ES-I3 (cell line): ENCODE measurements around the gene RTL10.

ENCODE experiments used
- H3K36me3 ChIP-seq: 2 replicates; pipeline ENCODE4 v1.6.1; 2013; ENCODE audit warnings: mild to moderate bottlenecking, low read length, control low read depth, moderate library complexity; ENCODE audit not compliant: insufficient read depth
- H3K4me1 ChIP-seq: 2 replicates; pipeline ENCODE4 v1.6.1; 2013; ENCODE audit warnings: mild to moderate bottlenecking, control low read depth, low read length; ENCODE audit not compliant: insufficient read depth
- H3K9ac ChIP-seq: 2 replicates; pipeline ENCODE4 v1.6.1; 2013; ENCODE audit warnings: low read depth, mild to moderate bottlenecking, low read length, moderate library complexity
- H3K9me3 ChIP-seq: 2 replicates; pipeline ENCODE4 v1.6.1; 2013; ENCODE audit warnings: mild to moderate bottlenecking, low read length, moderate library complexity; ENCODE audit not compliant: control insufficient read depth, insufficient read depth

The RTL10 gene

GRCh38 chr22:19816372-19817119, 38.1 kb downstream of the RTL10 start:
- Histone ChIP-seq H3K9ac (no peak overlapping the region), H3K36me3 (no peaks in the 10 kb centered on the region), H3K4me1 (no peaks in the 10 kb centered on the region), H3K9me3 (no peaks in the 10 kb centered on the region)

- Histone ChIP-seq H3K36me3 (no peaks in the 10 kb centered on the region), H3K9me3 (no peaks in the 10 kb centered on the region), H3K9ac (no peak overlapping the region), H3K4me1 (no peaks in the 10 kb centered on the region)
These were observed 38.8 kb downstream of the RTL10 start for GRCh38 chr22:19815823-19816290.

GRCh38 chr22:19815093-19815822, 39.4 kb downstream of the RTL10 start:
- H3K36me3 ChIP-seq: no peaks in the 10 kb centered on the region
- H3K9ac ChIP-seq: no peak overlapping the region
- no peaks in the 10 kb centered on the region for H3K4me1 ChIP-seq
- H3K9me3 ChIP-seq: no peaks in the 10 kb centered on the region

GRCh38 chr22:19814428-19814827, 40.2 kb downstream of the RTL10 start:
- Histone ChIP-seq H3K36me3 (no peaks in the 10 kb centered on the region), H3K9ac (no peak overlapping the region), H3K9me3 (no peaks in the 10 kb centered on the region), H3K4me1 (no peaks in the 10 kb centered on the region)

- H3K9ac ChIP-seq: no peak overlapping the region
- H3K36me3 ChIP-seq: no peaks in the 10 kb centered on the region
- H3K4me1 ChIP-seq: no peaks in the 10 kb centered on the region
- no peaks in the 10 kb centered on the region for H3K9me3 ChIP-seq
These were observed 41.8 kb downstream of the RTL10 start for GRCh38 chr22:19812910-19813309.

GRCh38 chr22:19811811-19812771, 42.6 kb downstream of the RTL10 start:
- H3K9ac ChIP-seq: no peak overlapping the region
- H3K36me3 ChIP-seq: no peaks in the 10 kb centered on the region
- H3K4me1 ChIP-seq: no peaks in the 10 kb centered on the region
- H3K9me3 ChIP-seq: no peaks in the 10 kb centered on the region

GRCh38 chr22:19811211-19811621, 43.5 kb downstream of the RTL10 start:
- Histone ChIP-seq H3K9ac (no peak overlapping the region), H3K9me3 (no peaks in the 10 kb centered on the region), H3K4me1 (no peaks in the 10 kb centered on the region), H3K36me3 (no peaks in the 10 kb centered on the region)

- Histone ChIP-seq H3K9ac (no peak overlapping the region), H3K36me3 (no peaks in the 10 kb centered on the region), H3K9me3 (no peaks in the 10 kb centered on the region), H3K4me1 (no peaks in the 10 kb centered on the region)
These were observed 44.1 kb downstream of the RTL10 start for GRCh38 chr22:19810381-19811201.

GRCh38 chr22:19809741-19810140, 44.9 kb downstream of the RTL10 start:
- no peaks in the 10 kb centered on the region for H3K4me1 ChIP-seq
- no peaks in the 10 kb centered on the region for H3K36me3 ChIP-seq
- no peak overlapping the region for H3K9ac ChIP-seq
- no peaks in the 10 kb centered on the region for H3K9me3 ChIP-seq

GRCh38 chr22:19808873-19809478, 45.7 kb downstream of the RTL10 start:
- H3K9ac ChIP-seq: no peak overlapping the region
- H3K4me1 ChIP-seq: no peaks in the 10 kb centered on the region
- no peaks in the 10 kb centered on the region for H3K9me3 ChIP-seq
- no peaks in the 10 kb centered on the region for H3K36me3 ChIP-seq

- H3K9me3 ChIP-seq: no peaks in the 10 kb centered on the region
- H3K36me3 ChIP-seq: no peaks in the 10 kb centered on the region
- H3K9ac ChIP-seq: no peak overlapping the region
- H3K4me1 ChIP-seq: no peaks in the 10 kb centered on the region
These were observed 46.5 kb downstream of the RTL10 start for GRCh38 chr22:19807914-19808872.

GRCh38 chr22:19807161-19807913, 47.3 kb downstream of the RTL10 start:
- Histone ChIP-seq H3K9me3 (no peaks in the 10 kb centered on the region), H3K9ac (no peak overlapping the region), H3K36me3 (no peaks in the 10 kb centered on the region), H3K4me1 (no peaks in the 10 kb centered on the region)
